ENCODE measurements around the gene AKAP13. TPM values are rescaled to one million over a fixed set of nuclear protein-coding genes. Genes with fewer than 3 reads are reported as not detected.
A peak's percentile ranks its signal among the peaks of the same experiment; 100 is the strongest.

AKAP13 gene
- total RNA-seq, 2 experiments from 2014 or later = 85.1 to 104 TPM

- Mint-ChIP-seq H3K27ac (no peak overlapping the region), H3K27me3 (no peaks in the 10 kb centered on the region), H3K4me3 (no peak overlapping the region), H3K36me3 (ENCODE audit: low read depth) (peaks cover 8% of the 10 kb centered on the region), H3K4me1 (peaks cover 21% of the 10 kb centered on the region), H3K9me3 (ENCODE audit: low read depth) (no peaks in the 10 kb centered on the region)
- POLR2A ChIA-PET = no interaction called here
- CTCF ChIA-PET = no interaction called here
- DNase-seq (no peak), ATAC-seq (no peak)
- intact Hi-C loops (cut with DNase I, micrococcal nuclease) = no loop called here
Observed at GRCh38 chr15:85563731-85564130, 183.3 kb downstream of the AKAP13 start.

- POLR2A ChIA-PET = no interaction called here
- no peak overlapping the region for H3K27ac Mint-ChIP-seq
- no peaks in the 10 kb centered on the region for H3K27me3 Mint-ChIP-seq
- H3K9me3 Mint-ChIP-seq (ENCODE audit: low read depth) = no peaks in the 10 kb centered on the region
- DNase-seq = no peak
- H3K36me3 Mint-ChIP-seq (ENCODE audit: low read depth) = peaks cover 11% of the 10 kb centered on the region
- CTCF ChIA-PET = no interaction called here
- peaks cover 15% of the 10 kb centered on the region for H3K4me1 Mint-ChIP-seq
- no peak for ATAC-seq
- no peak overlapping the region for H3K4me3 Mint-ChIP-seq
- intact Hi-C loops (cut with DNase I, micrococcal nuclease) = no loop called here
Observed at GRCh38 chr15:85564686-85565085, 184.3 kb downstream of the AKAP13 start.

- Mint-ChIP-seq H3K9me3 (ENCODE audit: low read depth) (no peaks in the 10 kb centered on the region), H3K4me1 (peaks cover 34% of the 10 kb centered on the region), H3K4me3 (no peak overlapping the region), H3K27ac (no peak overlapping the region), H3K27me3 (no peaks in the 10 kb centered on the region), H3K36me3 (ENCODE audit: low read depth) (peaks cover 7% of the 10 kb centered on the region)
- ChIA-PET CTCF (interaction anchor here (1.6 kb wide), 1 partner anchor 11 kb away, joined by 4 read pairs; no protein-coding TSS in a partner anchor), POLR2A (no interaction called here)
- DNase-seq = no peak
- no peak for ATAC-seq
- intact Hi-C loops (cut with DNase I, micrococcal nuclease) = no loop called here
Observed at GRCh38 chr15:85568261-85568808, 187.9 kb downstream of the AKAP13 start.

- intact Hi-C loops (cut with DNase I, micrococcal nuclease) = no loop called here
- POLR2A ChIA-PET = no interaction called here
- H3K27me3 Mint-ChIP-seq = no peaks in the 10 kb centered on the region
Observed at GRCh38 chr15:85570336-85570735, 189.9 kb downstream of the AKAP13 start.

GRCh38 chr15:85571780-85572179, 191.4 kb downstream of the AKAP13 start:
- POLR2A ChIA-PET = no interaction called here
- no peaks in the 10 kb centered on the region for H3K9me3 Mint-ChIP-seq (ENCODE audit: low read depth)
- H3K4me1 Mint-ChIP-seq = peaks cover 30% of the 10 kb centered on the region
- peak overlapping the region; percentile 39 for H3K27ac Mint-ChIP-seq
- CTCF ChIA-PET = interaction anchor here (0.9 to 1.9 kb wide), 2 partner anchors 36 to 39 kb away, joined by 3 to 5 read pairs; no protein-coding TSS in a partner anchor
- peaks cover 6% of the 10 kb centered on the region for H3K36me3 Mint-ChIP-seq (ENCODE audit: low read depth)
- ATAC-seq (no peak), DNase-seq (no peak)
- no peak overlapping the region for H3K4me3 Mint-ChIP-seq
- H3K27me3 Mint-ChIP-seq = no peaks in the 10 kb centered on the region
- intact Hi-C loops (cut with DNase I, micrococcal nuclease) = no loop called here

More at GRCh38 chr15:85570336-85570735, 189.9 kb downstream of the AKAP13 start:
- no peak for DNase-seq
- H3K9me3 Mint-ChIP-seq (ENCODE audit: low read depth) = no peaks in the 10 kb centered on the region
- CTCF ChIA-PET = no interaction called here
- ATAC-seq = no peak
- H3K4me1 Mint-ChIP-seq = peaks cover 30% of the 10 kb centered on the region
- H3K36me3 Mint-ChIP-seq (ENCODE audit: low read depth) = peaks cover 6% of the 10 kb centered on the region
- peak overlapping the region; percentile 1 for H3K27ac Mint-ChIP-seq
- H3K4me3 Mint-ChIP-seq = no peak overlapping the region

- no peak for DNase-seq
- Mint-ChIP-seq H3K9me3 (ENCODE audit: low read depth) (no peaks in the 10 kb centered on the region), H3K27ac (no peak overlapping the region), H3K36me3 (ENCODE audit: low read depth) (peaks cover 23% of the 10 kb centered on the region), H3K27me3 (no peaks in the 10 kb centered on the region), H3K4me3 (no peak overlapping the region), H3K4me1 (peaks cover 39% of the 10 kb centered on the region)
- intact Hi-C loops (cut with DNase I, micrococcal nuclease) = no loop called here
- ATAC-seq = no peak
- POLR2A ChIA-PET = interaction anchor here (0.5 kb wide), 1 partner anchor 19 kb away, joined by 3 read pairs; no protein-coding TSS in a partner anchor
- CTCF ChIA-PET = interaction anchor here (0.5 to 1.7 kb wide), 7 partner anchors 15 to 280 kb away, joined by 3 to 4 read pairs (median 3); no protein-coding TSS in a partner anchor
Observed at GRCh38 chr15:85576392-85576791, 196.0 kb downstream of the AKAP13 start.

- Mint-ChIP-seq H3K27ac (peak overlapping the region; percentile 92), H3K36me3 (ENCODE audit: low read depth) (peaks cover 43% of the 10 kb centered on the region), H3K4me1 (peaks cover 53% of the 10 kb centered on the region), H3K27me3 (no peaks in the 10 kb centered on the region), H3K9me3 (ENCODE audit: low read depth) (no peaks in the 10 kb centered on the region), H3K4me3 (no peak overlapping the region)
- no peak for ATAC-seq
- DNase-seq = no peak
- POLR2A ChIA-PET = no interaction called here
- intact Hi-C loops (cut with DNase I, micrococcal nuclease) = no loop called here
- CTCF ChIA-PET = no interaction called here
Observed at GRCh38 chr15:85578941-85579701, 198.7 kb downstream of the AKAP13 start.

GRCh38 chr15:85579957-85580694, 199.7 kb downstream of the AKAP13 start:
- Mint-ChIP-seq H3K4me3 (peak overlapping the region; percentile 78), H3K36me3 (ENCODE audit: low read depth) (peaks cover 45% of the 10 kb centered on the region), H3K4me1 (peaks cover 62% of the 10 kb centered on the region), H3K27me3 (no peaks in the 10 kb centered on the region), H3K9me3 (ENCODE audit: low read depth) (no peaks in the 10 kb centered on the region), H3K27ac (peak overlapping the region; percentile 92)
- DNase-seq (no peak), ATAC-seq (no peak)
- intact Hi-C loops (cut with DNase I, micrococcal nuclease) = loop anchor here (5.0 to 10.0 kb wide), 8 partner anchors 67 to 598 kb away; partner anchors contain the start of gene PDE8A (in 1 of the 2)
- ChIA-PET POLR2A (interaction anchor here (0.6 to 1.3 kb wide), 2 partner anchors 21 to 295 kb away, joined by 3 to 5 read pairs; no protein-coding TSS in a partner anchor), CTCF (interaction anchor here (0.7 to 3.5 kb wide), 7 partner anchors 22 to 125 kb away, joined by 3 to 16 read pairs (median 4); no protein-coding TSS in a partner anchor)

- Mint-ChIP-seq H3K27me3 (no peaks in the 10 kb centered on the region), H3K27ac (peak overlapping the region; percentile 92), H3K9me3 (ENCODE audit: low read depth) (no peaks in the 10 kb centered on the region), H3K4me3 (peak overlapping the region; percentile 78), H3K4me1 (peaks cover 70% of the 10 kb centered on the region), H3K36me3 (ENCODE audit: low read depth) (peaks cover 43% of the 10 kb centered on the region)
- POLR2A ChIA-PET = interaction anchor here (0.6 to 1.3 kb wide), 4 partner anchors 22 to 296 kb away, joined by 3 to 5 read pairs (median 3); no protein-coding TSS in a partner anchor
- DNase-seq (peak; percentile 79), ATAC-seq (peak; percentile 57)
- intact Hi-C loops (cut with DNase I, micrococcal nuclease) = loop anchor here (1.0 to 10.0 kb wide), 9 partner anchors 36 to 599 kb away; partner anchors contain the start of gene PDE8A (in 1 of the 2)
- CTCF ChIA-PET = interaction anchor here (0.7 to 3.5 kb wide), 9 partner anchors 22 to 167 kb away, joined by 3 to 16 read pairs (median 4); no protein-coding TSS in a partner anchor
Observed at GRCh38 chr15:85580879-85581278, 200.5 kb downstream of the AKAP13 start.

GRCh38 chr15:85581495-85581894, 201.1 kb downstream of the AKAP13 start:
- Mint-ChIP-seq H3K4me1 (peaks cover 76% of the 10 kb centered on the region), H3K27ac (peak overlapping the region; percentile 92), H3K36me3 (ENCODE audit: low read depth) (peaks cover 47% of the 10 kb centered on the region), H3K4me3 (peak overlapping the region; percentile 78), H3K9me3 (ENCODE audit: low read depth) (no peaks in the 10 kb centered on the region), H3K27me3 (no peaks in the 10 kb centered on the region)
- ChIA-PET CTCF (interaction anchor here (0.6 to 3.5 kb wide), 11 partner anchors 22 to 285 kb away, joined by 3 to 16 read pairs (median 4); no protein-coding TSS in a partner anchor), POLR2A (interaction anchor here (0.6 to 2.5 kb wide), 11 partner anchors 23 to 127 kb away, joined by 3 to 18 read pairs (median 7); no protein-coding TSS in a partner anchor)
- ATAC-seq (peak; percentile 40), DNase-seq (peak; percentile 76)
- intact Hi-C loops (cut with DNase I, micrococcal nuclease) = loop anchor here (1.0 to 10.0 kb wide), 9 partner anchors 36 to 599 kb away; partner anchors contain the start of gene PDE8A (in 1 of the 2)

Data from activated CD4-positive, alpha-beta T cell treated with anti-CD3 and anti-CD28 coated beads for 36 hours (primary cell).